ENCODE results near the gene SOX10.

The SOX10 gene

GRCh38 chr22:38007330-38007902 is 23.1 kb upstream of the SOX10 start:
- Histone ChIP-seq H3K4me3 (ENCODE audit: low read length) (no peak overlapping the region), H4K5ac (ENCODE audit: low read length) (no peak overlapping the region), H2BK15ac (replicated peaks; ENCODE audit: low read depth) (no peak overlapping the region), H3K56ac (ENCODE audit: low read length) (no peak overlapping the region), H2AK5ac (ENCODE audit: low read length) (no peak overlapping the region), H3K9ac (ENCODE audit: low read length) (no peak overlapping the region), H3K23ac (ENCODE audit: low read length) (no peak overlapping the region), H3K79me1 (ENCODE audit: low read length) (no peaks in the 10 kb centered on the region), H3K4me2 (ENCODE audit: low read length) (no peak overlapping the region), H2BK5ac (ENCODE audit: low read length) (no peak overlapping the region), H2BK120ac (ENCODE audit: low read depth, low read length) (no peak overlapping the region), H4K8ac (ENCODE audit: low read depth, low read length) (no peak overlapping the region), H3K27ac (ENCODE audit: low read depth, low read length) (no peak overlapping the region), H3K4ac (ENCODE audit: low read depth, low read length) (no peak overlapping the region), H3K4me1 (ENCODE audit: control insufficient read depth, low read depth, low read length) (no peaks in the 10 kb centered on the region), H3K18ac (ENCODE audit: low read length) (no peak overlapping the region), H3K27me3 (ENCODE audit: insufficient read depth, low read length, poor library complexity) (no peaks in the 10 kb centered on the region), H3K36me3 (ENCODE audit: control insufficient read depth, insufficient read depth, low read length) (no peaks in the 10 kb centered on the region), H3K79me2 (ENCODE audit: control insufficient read depth, insufficient read depth, low read length) (no peaks in the 10 kb centered on the region)
- DNase-seq = no peak
- no CpG with 5 or more reads among the region's 13 CpGs for WGBS (ENCODE audit: extremely low coverage, insufficient coverage, low lambda C conversion rate)

GRCh38 chr22:38006906-38007305 is 22.6 kb upstream of the SOX10 start:
- Histone ChIP-seq H3K79me2 (ENCODE audit: control insufficient read depth, insufficient read depth, low read length) (no peaks in the 10 kb centered on the region), H3K23ac (ENCODE audit: low read length) (no peak overlapping the region), H3K9ac (ENCODE audit: low read length) (no peak overlapping the region), H3K27me3 (ENCODE audit: insufficient read depth, low read length, poor library complexity) (no peaks in the 10 kb centered on the region), H2BK5ac (ENCODE audit: low read length) (no peak overlapping the region), H2BK120ac (ENCODE audit: low read depth, low read length) (no peak overlapping the region), H2AK5ac (ENCODE audit: low read length) (no peak overlapping the region), H3K27ac (ENCODE audit: low read depth, low read length) (no peak overlapping the region), H3K18ac (ENCODE audit: low read length) (no peak overlapping the region), H3K4ac (ENCODE audit: low read depth, low read length) (no peak overlapping the region), H4K5ac (ENCODE audit: low read length) (no peak overlapping the region), H3K79me1 (ENCODE audit: low read length) (no peaks in the 10 kb centered on the region), H3K36me3 (ENCODE audit: control insufficient read depth, insufficient read depth, low read length) (no peaks in the 10 kb centered on the region), H3K4me3 (ENCODE audit: low read length) (no peak overlapping the region), H4K8ac (ENCODE audit: low read depth, low read length) (no peak overlapping the region), H3K4me2 (ENCODE audit: low read length) (no peak overlapping the region), H3K4me1 (ENCODE audit: control insufficient read depth, low read depth, low read length) (no peaks in the 10 kb centered on the region), H2BK15ac (replicated peaks; ENCODE audit: low read depth) (no peak overlapping the region), H3K56ac (ENCODE audit: low read length) (no peak overlapping the region)
- no peak for DNase-seq
- no CpG with 5 or more reads among the region's 3 CpGs for WGBS (ENCODE audit: extremely low coverage, insufficient coverage, low lambda C conversion rate)

- H3K4me2 ChIP-seq (ENCODE audit: low read length) = no peak overlapping the region
- H3K79me1 ChIP-seq (ENCODE audit: low read length) = no peaks in the 10 kb centered on the region
- H3K23ac ChIP-seq (ENCODE audit: low read length) = no peak overlapping the region
- H4K8ac ChIP-seq (ENCODE audit: low read depth, low read length) = no peak overlapping the region
- H4K5ac ChIP-seq (ENCODE audit: low read length) = no peak overlapping the region
- no peaks in the 10 kb centered on the region for H3K79me2 ChIP-seq (ENCODE audit: control insufficient read depth, insufficient read depth, low read length)
- H3K27me3 ChIP-seq (ENCODE audit: insufficient read depth, low read length, poor library complexity) = no peaks in the 10 kb centered on the region
- no peak for DNase-seq
- no CpG with 5 or more reads among the region's 6 CpGs for WGBS (ENCODE audit: extremely low coverage, insufficient coverage, low lambda C conversion rate)
- no peak overlapping the region for H2BK120ac ChIP-seq (ENCODE audit: low read depth, low read length)
- H3K4ac ChIP-seq (ENCODE audit: low read depth, low read length) = no peak overlapping the region
- H3K4me3 ChIP-seq (ENCODE audit: low read length) = no peak overlapping the region
- no peaks in the 10 kb centered on the region for H3K36me3 ChIP-seq (ENCODE audit: control insufficient read depth, insufficient read depth, low read length)
- no peak overlapping the region for H2BK15ac ChIP-seq (replicated peaks; ENCODE audit: low read depth)
- H3K27ac ChIP-seq (ENCODE audit: low read depth, low read length) = no peak overlapping the region
- H3K4me1 ChIP-seq (ENCODE audit: control insufficient read depth, low read depth, low read length) = no peaks in the 10 kb centered on the region
- no peak overlapping the region for H3K18ac ChIP-seq (ENCODE audit: low read length)
- H2AK5ac ChIP-seq (ENCODE audit: low read length) = no peak overlapping the region
- no peak overlapping the region for H2BK5ac ChIP-seq (ENCODE audit: low read length)
- H3K9ac ChIP-seq (ENCODE audit: low read length) = no peak overlapping the region
- no peak overlapping the region for H3K56ac ChIP-seq (ENCODE audit: low read length)
Observed at GRCh38 chr22:38005943-38006342, 21.6 kb upstream of the SOX10 start.

- Histone ChIP-seq H3K23ac (ENCODE audit: low read length) (no peak overlapping the region), H3K4ac (ENCODE audit: low read depth, low read length) (no peak overlapping the region), H4K5ac (ENCODE audit: low read length) (no peak overlapping the region), H3K79me1 (ENCODE audit: low read length) (no peaks in the 10 kb centered on the region), H3K4me3 (ENCODE audit: low read length) (no peak overlapping the region), H3K36me3 (ENCODE audit: control insufficient read depth, insufficient read depth, low read length) (no peaks in the 10 kb centered on the region), H3K18ac (ENCODE audit: low read length) (no peak overlapping the region), H3K56ac (ENCODE audit: low read length) (no peak overlapping the region), H3K27ac (ENCODE audit: low read depth, low read length) (no peak overlapping the region), H3K27me3 (ENCODE audit: insufficient read depth, low read length, poor library complexity) (no peaks in the 10 kb centered on the region), H3K9ac (ENCODE audit: low read length) (no peak overlapping the region), H2BK15ac (replicated peaks; ENCODE audit: low read depth) (no peak overlapping the region), H3K79me2 (ENCODE audit: control insufficient read depth, insufficient read depth, low read length) (no peaks in the 10 kb centered on the region), H3K4me1 (ENCODE audit: control insufficient read depth, low read depth, low read length) (no peaks in the 10 kb centered on the region), H4K8ac (ENCODE audit: low read depth, low read length) (no peak overlapping the region), H3K4me2 (ENCODE audit: low read length) (no peak overlapping the region), H2BK5ac (ENCODE audit: low read length) (no peak overlapping the region), H2AK5ac (ENCODE audit: low read length) (no peak overlapping the region), H2BK120ac (ENCODE audit: low read depth, low read length) (no peak overlapping the region)
- DNase-seq = peak; percentile 33
- no CpG with 5 or more reads among the region's 16 CpGs for WGBS (ENCODE audit: extremely low coverage, insufficient coverage, low lambda C conversion rate)
Observed at GRCh38 chr22:37999640-38000272, 15.4 kb upstream of the SOX10 start.

- Histone ChIP-seq H3K18ac (ENCODE audit: low read length) (no peak overlapping the region), H2BK5ac (ENCODE audit: low read length) (no peak overlapping the region), H3K27me3 (ENCODE audit: insufficient read depth, low read length, poor library complexity) (no peaks in the 10 kb centered on the region), H2BK15ac (replicated peaks; ENCODE audit: low read depth) (no peak overlapping the region), H3K4ac (ENCODE audit: low read depth, low read length) (no peak overlapping the region), H3K27ac (ENCODE audit: low read depth, low read length) (no peak overlapping the region), H3K79me2 (ENCODE audit: control insufficient read depth, insufficient read depth, low read length) (no peaks in the 10 kb centered on the region), H3K9ac (ENCODE audit: low read length) (no peak overlapping the region), H3K4me1 (ENCODE audit: control insufficient read depth, low read depth, low read length) (no peaks in the 10 kb centered on the region), H2AK5ac (ENCODE audit: low read length) (no peak overlapping the region), H4K5ac (ENCODE audit: low read length) (no peak overlapping the region), H3K79me1 (ENCODE audit: low read length) (no peaks in the 10 kb centered on the region), H3K4me2 (ENCODE audit: low read length) (no peak overlapping the region), H3K23ac (ENCODE audit: low read length) (no peak overlapping the region), H3K4me3 (ENCODE audit: low read length) (no peak overlapping the region), H4K8ac (ENCODE audit: low read depth, low read length) (no peak overlapping the region), H2BK120ac (ENCODE audit: low read depth, low read length) (no peak overlapping the region), H3K36me3 (ENCODE audit: control insufficient read depth, insufficient read depth, low read length) (no peaks in the 10 kb centered on the region), H3K56ac (ENCODE audit: low read length) (no peak overlapping the region)
- DNase-seq = no peak
- WGBS (ENCODE audit: extremely low coverage, insufficient coverage, low lambda C conversion rate) = no CpG with 5 or more reads among the region's 10 CpGs
Observed at GRCh38 chr22:37999236-37999635, 14.9 kb upstream of the SOX10 start.

- no peak overlapping the region for H4K5ac ChIP-seq (ENCODE audit: low read length)
- no peak overlapping the region for H2BK5ac ChIP-seq (ENCODE audit: low read length)
- H2BK120ac ChIP-seq (ENCODE audit: low read depth, low read length) = no peak overlapping the region
- no peak overlapping the region for H3K56ac ChIP-seq (ENCODE audit: low read length)
- H2BK15ac ChIP-seq (replicated peaks; ENCODE audit: low read depth) = no peak overlapping the region
- H3K18ac ChIP-seq (ENCODE audit: low read length) = no peak overlapping the region
- WGBS (ENCODE audit: extremely low coverage, insufficient coverage, low lambda C conversion rate) = no CpG with 5 or more reads among the region's 7 CpGs
- no peaks in the 10 kb centered on the region for H3K79me2 ChIP-seq (ENCODE audit: control insufficient read depth, insufficient read depth, low read length)
- no peaks in the 10 kb centered on the region for H3K4me1 ChIP-seq (ENCODE audit: control insufficient read depth, low read depth, low read length)
- H3K79me1 ChIP-seq (ENCODE audit: low read length) = no peaks in the 10 kb centered on the region
- no peak overlapping the region for H3K27ac ChIP-seq (ENCODE audit: low read depth, low read length)
- no peaks in the 10 kb centered on the region for H3K36me3 ChIP-seq (ENCODE audit: control insufficient read depth, insufficient read depth, low read length)
- H3K4ac ChIP-seq (ENCODE audit: low read depth, low read length) = no peak overlapping the region
- H3K23ac ChIP-seq (ENCODE audit: low read length) = no peak overlapping the region
- no peak overlapping the region for H3K9ac ChIP-seq (ENCODE audit: low read length)
- no peak for DNase-seq
- no peaks in the 10 kb centered on the region for H3K27me3 ChIP-seq (ENCODE audit: insufficient read depth, low read length, poor library complexity)
- no peak overlapping the region for H4K8ac ChIP-seq (ENCODE audit: low read depth, low read length)
- no peak overlapping the region for H2AK5ac ChIP-seq (ENCODE audit: low read length)
- H3K4me3 ChIP-seq (ENCODE audit: low read length) = no peak overlapping the region
- no peak overlapping the region for H3K4me2 ChIP-seq (ENCODE audit: low read length)
Observed at GRCh38 chr22:37998543-37998942, 14.2 kb upstream of the SOX10 start.
